Parathyroid adenoma (tissue), 2 donors: Measurements from ENCODE around the gene MED13.
"Not testable (repeated sequence)": the region's sequence is repeated elsewhere in the genome, so short reads cannot be mapped to it uniquely, and the experiment has no call there.

Experiments
- H2AFZ ChIP-seq: fragments of 300-600 bp; sonication (generic); one replicate; pipeline ENCODE4 v1.7.0; 2017; ENCODE audit warnings: antibody characterized with exemption, mild to moderate bottlenecking
- H3K27ac ChIP-seq: fragments of 300-600 bp; sonication (generic); one replicate; pipeline ENCODE4 v1.7.0; 2017
- H3K27me3 ChIP-seq: fragments of 300-600 bp; sonication (generic); one replicate; pipeline ENCODE4 v1.7.0; 2017; ENCODE audit warnings: low read length; ENCODE audit not compliant: control insufficient read depth, insufficient read depth
- H3K36me3 ChIP-seq: fragments of 300-600 bp; sonication (generic); one replicate; pipeline ENCODE4 v1.7.0; 2017; ENCODE audit warnings: low read length; ENCODE audit not compliant: control insufficient read depth, insufficient read depth
- H3K4me1 ChIP-seq: fragments of 300-600 bp; sonication (generic); one replicate; pipeline ENCODE4 v1.7.0; 2017; ENCODE audit warnings: control low read depth
- H3K4me2 ChIP-seq: fragments of 300-600 bp; sonication (generic); one replicate; pipeline ENCODE4 v1.7.0; 2017; ENCODE audit warnings: low read length
- H3K4me3 ChIP-seq: fragments of 300-600 bp; sonication (generic); one replicate; pipeline ENCODE4 v1.7.0; 2017; ENCODE audit warnings: low read depth, low read length
- H3K79me2 ChIP-seq: fragments of 300-600 bp; sonication (generic); one replicate; pipeline ENCODE4 v1.7.0; 2017; ENCODE audit warnings: control low read depth
- H3K9ac ChIP-seq: fragments of 300-600 bp; sonication (generic); one replicate; pipeline ENCODE4 v1.7.0; 2017; ENCODE audit warnings: mild to moderate bottlenecking
- H3K9me3 ChIP-seq: fragments of 300-600 bp; sonication (generic); one replicate; pipeline ENCODE4 v1.7.0; 2017; ENCODE audit warnings: low read length; ENCODE audit not compliant: control insufficient read depth
- CTCF ChIP-seq: fragments of 300-600 bp; sonication (generic); IDR thresholded peaks from one replicate; pipeline ENCODE4 v1.7.0; 2017; ENCODE audit warnings: antibody characterized with exemption, mild to moderate bottlenecking
- donor health status: primary hyperparathyroidism.

MED13 gene

GRCh38 chr17:61928101-61928436, 137.0 kb downstream of the MED13 start:
- no peak for TF ChIP-seq CTCF
- Histone ChIP-seq H3K27ac (peak overlapping the region; percentile 52), H3K9me3 (no peaks in the 10 kb centered on the region), H3K4me3 (peak overlapping the region; percentile 68), H3K9ac (no peak overlapping the region), H3K36me3 (no peaks in the 10 kb centered on the region), H3K27me3 (no peaks in the 10 kb centered on the region), H2AFZ (peak overlapping the region; percentile 97), H3K4me1 (peaks cover 13% of the 10 kb centered on the region), H3K79me2 (no peaks in the 10 kb centered on the region), H3K4me2 (peak overlapping the region; percentile 90)

GRCh38 chr17:61927208-61928100, 137.6 kb downstream of the MED13 start, which contains the start of gene INTS2:
Gene INTS2, minus strand, starts transcription at chr17:61927982. Its CDS starts 1,338 bp downstream, at chr17:61926644.
- H3K36me3 ChIP-seq = no peaks in the 10 kb centered on the region
- H3K9ac ChIP-seq = peak within 1 kb of the TSS; percentile 42
- H3K4me3 ChIP-seq = peak within 1 kb of the TSS; percentile 68
- H2AFZ ChIP-seq = peak within 1 kb of the TSS; percentile 97
- peaks cover 13% of the 10 kb centered on the region for H3K4me1 ChIP-seq
- H3K9me3 ChIP-seq = no peaks in the 10 kb centered on the region
- no peaks in the 10 kb centered on the region for H3K79me2 ChIP-seq
- TF ChIP-seq CTCF = no peak
- peak within 1 kb of the TSS; percentile 52 for H3K27ac ChIP-seq
- H3K27me3 ChIP-seq = no peaks in the 10 kb centered on the region
- H3K4me2 ChIP-seq = peak within 1 kb of the TSS; percentile 90

GRCh38 chr17:61926826-61927207, 138.3 kb downstream of the MED13 start:
- Histone ChIP-seq H3K27me3 (no peaks in the 10 kb centered on the region), H3K4me2 (peak overlapping the region; percentile 90), H2AFZ (peak overlapping the region; percentile 97), H3K9ac (no peak overlapping the region), H3K4me3 (peak overlapping the region; percentile 68), H3K27ac (peak overlapping the region; percentile 52), H3K36me3 (no peaks in the 10 kb centered on the region), H3K4me1 (peaks cover 13% of the 10 kb centered on the region), H3K9me3 (no peaks in the 10 kb centered on the region), H3K79me2 (no peaks in the 10 kb centered on the region)
- TF ChIP-seq CTCF = no peak

GRCh38 chr17:61915162-61915561, 149.9 kb downstream of the MED13 start:
- not testable (repeated sequence) for H3K4me2 ChIP-seq, H3K9me3 ChIP-seq, H2AFZ ChIP-seq, H3K4me1 ChIP-seq, H3K4me3 ChIP-seq, H3K36me3 ChIP-seq, H3K79me2 ChIP-seq, H3K27ac ChIP-seq, H3K27me3 ChIP-seq, H3K9ac ChIP-seq

GRCh38 chr17:61908292-61909037, 156.6 kb downstream of the MED13 start:
- Histone ChIP-seq H3K4me1 (no peaks in the 10 kb centered on the region), H3K79me2 (no peaks in the 10 kb centered on the region), H3K4me2 (no peak overlapping the region), H3K27me3 (no peaks in the 10 kb centered on the region), H3K27ac (no peak overlapping the region), H3K4me3 (no peak overlapping the region), H3K9me3 (no peaks in the 10 kb centered on the region), H2AFZ (no peak overlapping the region), H3K36me3 (no peaks in the 10 kb centered on the region), H3K9ac (no peak overlapping the region)
- TF ChIP-seq CTCF = no peak
